GM10266 (cell line): ENCODE measurements around the gene PCBP4.

ENCODE experiments used
- DNase-seq: peaks from one replicate; pipeline ENCODE4 v3.0.0; 2012; ENCODE audit errors: extremely low spot score
- TF ChIP-seq, protein P1 (sequence below): IDR thresholded peaks from 2 replicates; pipeline ENCODE4 v1.5.1; 2012; ENCODE audit warnings: mild to moderate bottlenecking, low read depth; ENCODE audit not compliant: control insufficient read depth, insufficient read depth; ENCODE audit errors: missing control alignments

The PCBP4 gene

DNA sequence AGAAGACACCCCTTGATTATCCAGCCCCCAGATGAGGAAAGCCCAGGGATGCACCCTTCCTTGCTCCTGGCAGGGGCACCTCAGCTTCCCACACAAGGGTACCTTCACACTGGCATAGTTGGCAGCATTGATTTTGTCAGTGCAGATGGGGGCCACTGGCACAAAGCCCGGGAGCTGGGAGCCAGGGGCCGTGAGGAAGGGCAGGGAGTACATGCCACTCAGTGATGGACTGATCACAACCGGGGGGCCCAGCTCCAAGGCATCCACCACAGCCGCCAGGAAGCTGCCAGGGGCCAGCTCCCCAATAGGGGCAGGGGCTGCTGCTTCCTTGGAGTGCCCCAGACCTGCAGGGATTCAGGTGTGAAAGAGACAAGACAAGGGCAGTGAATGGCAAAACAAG lies 2.6 kb upstream of the PCBP4 start:
- no peak for DNase-seq
- TF ChIP-seq, protein P1, sequence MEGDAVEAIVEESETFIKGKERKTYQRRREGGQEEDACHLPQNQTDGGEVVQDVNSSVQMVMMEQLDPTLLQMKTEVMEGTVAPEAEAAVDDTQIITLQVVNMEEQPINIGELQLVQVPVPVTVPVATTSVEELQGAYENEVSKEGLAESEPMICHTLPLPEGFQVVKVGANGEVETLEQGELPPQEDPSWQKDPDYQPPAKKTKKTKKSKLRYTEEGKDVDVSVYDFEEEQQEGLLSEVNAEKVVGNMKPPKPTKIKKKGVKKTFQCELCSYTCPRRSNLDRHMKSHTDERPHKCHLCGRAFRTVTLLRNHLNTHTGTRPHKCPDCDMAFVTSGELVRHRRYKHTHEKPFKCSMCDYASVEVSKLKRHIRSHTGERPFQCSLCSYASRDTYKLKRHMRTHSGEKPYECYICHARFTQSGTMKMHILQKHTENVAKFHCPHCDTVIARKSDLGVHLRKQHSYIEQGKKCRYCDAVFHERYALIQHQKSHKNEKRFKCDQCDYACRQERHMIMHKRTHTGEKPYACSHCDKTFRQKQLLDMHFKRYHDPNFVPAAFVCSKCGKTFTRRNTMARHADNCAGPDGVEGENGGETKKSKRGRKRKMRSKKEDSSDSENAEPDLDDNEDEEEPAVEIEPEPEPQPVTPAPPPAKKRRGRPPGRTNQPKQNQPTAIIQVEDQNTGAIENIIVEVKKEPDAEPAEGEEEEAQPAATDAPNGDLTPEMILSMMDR: no peak

DNA sequence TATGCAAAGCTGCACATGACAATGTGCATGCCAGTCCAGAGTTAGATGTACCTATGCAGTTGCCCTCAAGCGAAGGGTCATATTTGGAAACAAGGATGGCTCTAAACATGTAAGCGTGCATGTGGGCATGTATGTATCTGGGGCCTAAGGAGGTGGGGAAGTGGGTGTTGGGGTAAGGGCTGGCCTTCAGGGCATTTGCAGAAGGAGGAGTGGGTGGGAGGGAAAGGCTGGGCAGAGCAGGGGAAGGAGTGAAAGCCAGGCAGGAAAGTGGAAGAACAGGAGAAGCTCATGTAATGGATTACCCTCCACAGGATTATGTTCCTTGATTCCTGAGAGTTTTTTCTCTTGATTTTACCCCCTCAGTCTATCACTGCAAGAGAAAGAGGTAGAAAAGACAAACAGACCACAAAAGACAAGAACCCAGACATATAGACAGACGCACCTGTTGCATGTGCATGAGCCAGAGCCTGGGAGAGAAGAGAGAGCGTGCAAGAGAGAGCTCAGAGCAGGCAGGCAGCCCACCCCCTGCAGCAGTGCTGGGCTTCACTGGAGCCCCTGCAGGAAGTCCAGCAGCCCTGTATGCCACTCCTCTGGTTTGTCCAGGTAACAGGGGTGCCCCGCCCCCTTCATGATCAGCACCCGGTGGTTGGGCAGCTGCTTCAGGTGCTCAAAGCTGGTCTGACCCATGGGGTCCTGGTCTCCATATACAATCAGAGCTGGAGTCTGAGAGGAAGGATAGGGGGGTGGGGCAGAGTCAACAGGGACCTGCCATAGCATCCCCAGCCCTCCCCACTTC lies 1.8 kb upstream of the PCBP4 start:
- no peak for DNase-seq
- TF ChIP-seq, protein P1: no peak

DNA sequence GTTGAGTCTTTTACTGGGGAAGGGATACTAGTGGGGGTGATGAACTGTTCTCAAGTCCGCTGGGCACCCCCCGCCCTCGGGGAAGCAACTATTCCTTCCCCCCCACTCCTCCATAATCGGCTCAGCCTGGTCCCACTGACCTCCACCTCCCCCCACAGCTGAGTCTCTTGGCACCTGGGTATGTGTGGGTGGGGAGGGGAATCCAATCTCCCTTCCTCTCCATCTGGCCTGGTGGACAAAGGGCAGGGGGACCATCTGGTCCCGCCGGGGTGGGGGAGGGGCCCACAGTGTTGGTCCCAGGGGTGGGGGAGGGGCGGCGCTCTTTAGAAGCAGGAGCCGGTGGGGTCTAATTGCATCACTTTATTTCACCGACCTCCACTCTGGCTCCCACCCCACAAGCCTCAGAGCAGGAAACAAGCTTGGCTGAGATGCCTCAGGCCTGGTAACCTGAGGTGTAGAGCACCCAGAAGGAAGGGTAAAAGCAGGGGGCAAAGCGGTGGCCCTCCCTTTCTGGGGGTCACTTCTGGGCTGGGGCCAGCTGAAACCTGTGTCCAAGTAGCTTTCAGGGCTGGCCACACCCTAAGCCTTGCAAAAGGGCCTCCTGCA lies 1.0 kb upstream of the PCBP4 start:
- TF ChIP-seq, protein P1: no peak
- DNase-seq: no peak

DNA sequence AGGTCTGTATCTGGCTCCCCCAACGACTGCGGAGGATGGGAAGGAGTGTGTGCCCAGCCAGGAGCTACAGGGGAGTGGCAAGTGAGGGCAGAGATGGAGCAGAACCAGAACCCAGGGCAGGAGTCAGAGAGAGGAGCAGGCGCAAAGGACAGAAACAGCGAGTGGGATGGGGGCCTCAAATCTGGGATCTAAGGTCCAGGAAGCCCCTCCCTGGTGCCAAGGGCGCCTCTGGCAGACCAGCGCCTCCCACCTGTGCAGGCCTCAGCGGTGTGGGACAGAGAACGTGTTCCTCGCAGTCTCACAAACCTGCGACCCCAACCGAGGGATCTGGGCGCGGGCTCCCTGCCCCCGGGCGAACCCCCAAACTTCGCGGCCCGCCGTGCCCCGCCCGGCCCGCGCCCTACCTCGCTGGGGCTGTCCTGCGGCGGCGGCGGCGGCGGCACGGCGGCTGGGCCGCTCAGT lies 301 bp downstream of the PCBP4 start:
- DNase-seq: no peak
- TF ChIP-seq, protein P1: no peak

DNA sequence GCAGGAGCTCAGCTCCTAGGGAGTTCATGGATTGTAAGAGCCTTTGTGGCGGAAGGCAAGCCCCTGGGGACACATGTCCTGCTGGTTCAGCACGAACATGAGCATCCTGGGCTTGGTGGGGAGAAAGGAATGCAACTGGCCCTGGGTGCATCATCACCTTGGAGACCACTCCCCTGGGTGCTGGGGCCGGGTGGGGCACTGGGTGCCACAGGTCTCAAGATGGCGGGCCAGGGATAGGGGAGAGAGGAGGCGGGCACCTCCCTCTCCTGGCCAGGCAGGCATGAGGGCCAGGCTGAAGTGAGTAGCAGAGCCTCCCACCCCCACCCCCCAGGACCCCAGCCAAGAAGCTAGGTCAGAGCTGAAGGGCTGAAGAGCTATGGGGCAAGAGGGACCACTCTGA lies 768 bp downstream of the PCBP4 start:
- no peak for DNase-seq
- TF ChIP-seq, protein P1: no peak

DNA sequence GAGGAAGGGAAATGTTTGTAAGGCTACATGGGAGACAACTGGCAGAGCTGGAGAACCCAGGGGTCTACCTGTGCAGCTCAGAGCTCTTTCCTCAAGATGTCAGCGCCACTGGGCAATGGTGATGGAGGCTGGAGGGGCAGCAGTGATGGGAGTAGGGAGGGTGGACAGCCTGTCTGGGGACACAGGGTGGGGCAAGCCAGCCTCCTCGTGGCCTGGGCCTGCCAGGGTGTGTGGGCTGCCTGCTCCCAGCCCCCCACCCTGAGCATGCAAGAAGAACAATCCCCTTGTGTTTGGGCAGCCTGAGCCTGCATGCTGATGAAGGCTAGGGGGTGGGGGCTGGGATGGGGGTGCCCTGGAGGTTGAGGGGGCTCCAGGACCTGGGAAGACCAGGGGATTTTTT lies 1.2 kb downstream of the PCBP4 start:
- TF ChIP-seq, protein P1: no peak
- DNase-seq: no peak

DNA sequence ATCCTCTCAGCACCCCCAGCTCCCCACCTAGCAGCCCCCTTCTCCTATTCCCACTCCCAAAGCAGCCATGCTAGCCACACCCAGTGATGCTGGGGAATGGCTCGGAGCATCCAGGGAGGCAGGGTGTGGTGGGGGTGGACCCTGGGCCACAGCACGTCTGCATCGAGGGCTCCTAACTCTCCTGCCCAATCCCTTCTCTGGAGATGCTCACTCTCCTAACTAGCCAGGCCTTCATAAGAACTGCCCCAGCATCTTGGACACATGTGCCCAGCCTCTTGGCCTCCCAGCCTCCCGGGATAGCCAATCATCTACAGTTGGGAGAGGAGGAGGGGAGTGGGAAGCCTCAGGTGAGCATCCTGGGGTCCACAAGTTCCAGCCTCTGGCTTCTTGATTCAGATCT lies 2.7 kb downstream of the PCBP4 start:
- DNase-seq: no peak
- TF ChIP-seq, protein P1: no peak
